GF-D8 (cell line): ENCODE measurements around the gene RASD1.
"Not testable (repeated sequence)": the region's sequence is repeated elsewhere in the genome, so short reads cannot be mapped to it uniquely, and the experiment has no call there.

Source experiments
- DNase-seq: peaks from one replicate; lab custom pipeline; 2025; lab: John Stamatoyannopoulos, UW

The RASD1 gene

DNA sequence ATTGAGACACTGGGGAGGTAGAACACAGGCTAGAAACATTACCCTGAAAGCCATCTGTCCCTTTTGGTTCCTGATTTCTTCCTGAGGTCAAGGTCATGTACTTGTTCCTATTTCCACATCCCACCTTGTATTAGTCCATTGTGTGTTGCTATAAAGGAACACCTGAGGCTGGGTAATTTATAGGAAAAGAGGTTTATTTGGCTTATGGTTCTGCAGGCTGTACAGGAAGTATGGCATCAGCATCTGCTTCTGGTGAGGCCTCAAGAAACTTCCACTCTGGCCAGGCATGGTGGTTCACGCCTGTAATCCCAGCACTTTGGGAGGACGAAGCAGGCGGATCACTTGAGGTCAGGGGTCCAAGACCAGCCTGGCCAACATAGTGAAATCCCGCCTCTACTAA lies 26.8 kb downstream of the RASD1 start:
- DNase-seq: no peak

DNA sequence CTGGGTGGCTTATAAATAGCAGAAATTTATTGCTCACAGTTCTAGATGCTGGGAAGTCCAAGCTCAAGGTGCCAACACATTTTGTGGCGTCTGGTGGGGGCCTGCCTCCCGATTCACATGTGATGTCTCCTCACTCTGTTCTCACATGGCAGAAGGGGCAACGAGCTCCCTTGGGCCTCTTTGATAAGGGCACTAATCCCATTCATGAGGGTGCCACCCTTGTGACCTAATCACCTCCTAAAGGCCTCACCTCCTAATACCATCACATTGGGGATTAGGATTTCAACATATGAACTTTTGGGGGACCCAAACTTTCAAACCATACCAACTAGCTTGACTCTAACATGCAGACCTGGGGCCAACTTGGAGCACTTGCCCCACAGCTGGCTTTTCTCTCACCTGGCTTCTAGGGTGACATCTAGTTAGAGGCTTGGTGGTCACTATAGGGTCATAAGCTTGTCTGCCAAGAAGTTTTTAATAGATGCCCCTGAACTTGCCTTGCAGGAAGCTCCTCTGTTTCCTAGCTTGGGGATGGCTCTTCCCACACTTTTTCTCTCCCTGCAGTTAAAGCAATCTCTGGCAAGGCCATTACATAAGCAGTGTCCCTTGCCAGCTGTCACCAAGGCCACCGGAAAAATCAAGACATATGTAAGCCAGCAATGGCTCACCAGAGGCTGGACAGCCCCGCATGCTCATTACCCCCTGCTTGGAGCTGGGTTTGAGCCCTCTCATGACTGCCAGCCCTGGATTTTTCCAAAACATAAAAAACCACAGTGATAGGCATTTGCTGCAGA lies 27.8 kb downstream of the RASD1 start:
- no peak for DNase-seq

GRCh38 chr17:17467720-17468119 lies 28.5 kb downstream of the RASD1 start:
- no peak for DNase-seq

GRCh38 chr17:17467016-17467415 lies 29.2 kb downstream of the RASD1 start:
- DNase-seq: no peak

DNA sequence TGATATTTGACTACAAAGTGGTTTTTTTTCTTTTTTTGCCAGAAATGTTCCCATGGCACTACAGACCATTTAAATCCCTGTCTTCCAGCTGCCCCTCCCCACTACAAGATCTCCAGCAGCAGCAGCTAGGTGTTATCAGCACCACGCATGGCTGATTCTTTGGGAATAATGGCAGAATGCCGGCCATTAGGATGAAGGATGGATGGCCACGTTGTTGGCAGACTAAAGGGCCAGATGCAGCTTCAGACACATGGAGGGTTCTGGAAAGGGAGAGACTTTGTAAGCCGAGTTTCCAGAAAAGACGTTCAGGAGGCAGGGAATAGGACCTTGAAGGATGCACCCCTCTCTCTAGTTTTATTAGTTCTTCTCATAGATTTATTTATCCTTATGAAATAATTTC lies 29.7 kb downstream of the RASD1 start:
- DNase-seq: no peak

GRCh38 chr17:17465878-17466277 lies 30.3 kb downstream of the RASD1 start:
- not testable (repeated sequence) for DNase-seq

DNA sequence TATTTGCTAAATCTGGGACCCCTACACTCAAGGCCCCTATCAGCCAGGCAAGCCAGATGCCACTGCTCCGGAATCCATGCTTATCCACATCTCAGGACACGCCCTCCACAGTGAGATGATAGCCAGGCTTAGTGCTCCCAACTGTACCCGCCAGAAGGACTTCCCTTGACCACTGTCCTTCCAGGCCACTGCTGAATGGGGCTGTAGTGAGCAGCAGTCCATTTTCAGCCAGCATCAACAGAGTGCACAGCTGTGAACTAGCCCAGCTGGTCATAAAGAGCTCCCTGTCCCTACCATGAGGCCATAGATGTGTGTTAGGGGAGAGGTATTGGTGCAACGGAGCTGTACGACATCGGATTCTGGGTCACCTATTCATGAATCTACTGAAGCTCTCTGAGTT lies 32.4 kb downstream of the RASD1 start:
- no peak for DNase-seq

DNA sequence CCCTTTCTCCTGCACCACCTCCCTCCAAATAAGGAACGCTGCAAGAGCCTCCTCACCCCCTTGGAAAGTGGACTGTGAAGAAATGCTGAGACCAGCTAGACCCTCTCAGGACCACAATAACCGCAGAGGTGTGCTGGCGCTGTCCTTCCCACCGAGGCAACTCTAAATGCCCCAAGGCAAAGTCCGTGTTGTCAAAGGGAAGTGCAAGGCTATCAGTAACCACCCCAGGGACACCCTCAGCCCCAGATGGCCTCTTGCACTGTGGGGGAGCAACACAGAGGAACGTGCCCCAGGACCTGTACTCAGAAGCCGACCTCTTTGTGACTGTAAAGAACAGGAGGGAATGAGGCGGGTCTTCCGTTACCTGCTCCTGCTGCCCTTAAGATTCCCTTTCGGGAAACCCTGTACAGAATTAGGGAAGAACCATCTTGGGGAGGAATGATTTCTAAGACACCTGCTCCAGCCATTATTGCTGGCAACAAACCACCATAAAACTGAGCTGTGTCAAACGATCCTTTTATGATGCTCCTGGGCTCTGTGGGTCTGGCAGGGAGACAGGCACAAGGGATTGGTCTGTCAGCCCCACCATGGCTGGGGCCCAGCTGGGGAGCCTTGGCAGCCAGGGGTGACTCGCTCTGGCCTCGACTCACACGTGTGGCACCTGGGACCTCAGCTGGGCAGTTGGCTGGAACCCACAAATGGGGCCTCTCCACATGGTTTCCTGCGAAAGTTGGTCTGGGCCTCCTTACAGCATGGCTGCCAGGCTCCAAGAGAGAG lies 34.0 kb downstream of the RASD1 start:
- DNase-seq: no peak

DNA sequence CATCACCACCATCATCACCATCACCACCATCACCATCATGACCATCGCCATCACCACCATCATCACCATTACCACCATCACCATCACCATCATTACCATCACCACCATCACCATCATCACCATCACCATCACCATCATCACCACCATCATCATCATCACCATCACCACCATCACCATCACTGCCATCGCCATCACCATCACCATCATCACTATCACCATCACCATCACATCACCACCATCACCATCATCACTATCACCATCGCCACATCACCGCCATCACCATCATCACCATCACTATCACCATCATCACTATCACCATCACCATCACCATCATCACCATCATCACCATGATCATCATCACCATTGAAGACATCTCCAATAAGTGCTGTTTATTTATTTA lies 36.2 kb downstream of the RASD1 start:
- no peak for DNase-seq

- no peak for DNase-seq
Measured at GRCh38 chr17:17457680-17458079, 38.5 kb downstream of the RASD1 start.

DNA sequence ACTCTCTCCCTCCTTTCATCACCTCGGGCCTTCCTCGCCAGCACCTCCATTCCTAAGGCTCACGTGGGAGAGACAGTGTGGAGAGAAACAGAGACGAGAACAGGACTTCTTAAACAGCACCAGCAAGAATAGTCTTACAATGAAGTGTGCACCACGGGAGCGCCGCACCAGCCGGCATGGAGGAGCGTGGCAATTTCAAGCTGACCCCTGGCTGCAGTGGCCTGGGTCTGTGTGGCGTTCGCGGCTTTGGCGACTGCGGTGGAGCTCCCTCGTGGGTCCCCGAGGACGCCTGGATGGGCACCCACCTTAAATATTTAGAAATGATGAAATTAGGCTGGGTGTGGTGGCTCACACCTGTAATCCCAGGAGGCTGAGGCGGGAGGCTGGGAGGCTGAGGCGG lies 39.9 kb downstream of the RASD1 start:
- DNase-seq: no peak

- no peak for DNase-seq
Measured at GRCh38 chr17:17455173-17455572, 41.0 kb downstream of the RASD1 start.

DNA sequence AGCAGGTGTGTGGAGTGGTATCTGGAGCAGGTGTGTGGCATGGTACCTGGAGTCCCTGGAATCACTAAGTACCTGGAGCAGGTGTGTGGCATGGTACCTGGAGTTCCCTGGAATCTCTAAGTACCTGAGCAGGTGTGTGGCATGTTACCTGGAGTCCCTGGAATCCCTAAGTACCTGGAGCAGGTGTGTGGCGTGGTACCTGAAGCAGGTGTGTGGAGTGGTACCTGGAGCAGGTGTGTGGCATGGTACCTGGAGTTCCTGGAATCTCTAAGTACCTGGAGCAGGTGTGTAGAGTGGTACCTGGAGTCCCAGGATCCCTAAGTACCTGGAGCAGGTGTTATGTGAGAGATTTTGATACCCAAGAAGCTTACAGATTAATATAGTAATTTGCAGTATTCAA lies 41.5 kb downstream of the RASD1 start:
- DNase-seq: not testable (repeated sequence)

- DNase-seq: no peak
Measured at GRCh38 chr17:17454276-17454675, 41.9 kb downstream of the RASD1 start.

GRCh38 chr17:17453088-17453487 lies 43.1 kb downstream of the RASD1 start:
- no peak for DNase-seq

DNA sequence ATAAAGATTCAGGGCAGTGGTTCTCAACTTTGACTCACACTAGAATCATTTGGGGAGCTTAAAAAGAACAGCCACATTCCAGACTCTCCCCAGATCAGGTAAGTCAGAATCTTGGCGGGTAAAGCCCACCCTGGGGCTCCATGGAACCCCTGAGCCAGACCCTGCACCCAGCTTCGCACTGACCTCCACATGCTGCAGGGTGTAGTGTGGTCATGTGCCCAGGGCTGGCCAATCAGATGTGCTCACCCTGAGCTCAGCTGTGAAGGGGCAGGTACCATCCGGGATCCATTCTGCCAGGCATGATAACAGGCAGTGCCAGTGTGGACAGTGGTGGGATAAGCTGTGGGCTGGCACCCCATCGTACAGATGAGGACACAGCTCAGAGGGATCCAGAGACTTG lies 47.5 kb downstream of the RASD1 start:
- no peak for DNase-seq

DNA sequence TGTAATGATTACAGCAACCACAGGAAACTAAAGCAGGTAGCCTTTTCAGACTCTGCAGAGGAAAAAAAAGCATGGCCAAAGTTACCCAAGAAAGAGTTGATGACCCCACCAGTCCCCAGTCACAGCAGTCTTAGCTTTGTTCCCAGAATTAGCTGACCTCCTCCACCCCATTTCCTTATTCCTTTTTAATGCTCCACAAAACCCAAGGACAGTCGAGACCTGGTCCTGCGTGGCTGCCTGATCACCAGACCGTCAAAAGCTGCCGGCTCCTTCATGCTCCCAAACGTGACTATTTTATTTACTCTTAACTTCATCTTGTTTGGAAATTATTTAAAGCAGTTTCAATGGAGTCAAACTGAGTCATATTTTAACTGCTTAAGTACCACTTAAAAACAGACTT lies 48.1 kb downstream of the RASD1 start:
- DNase-seq: no peak

DNA sequence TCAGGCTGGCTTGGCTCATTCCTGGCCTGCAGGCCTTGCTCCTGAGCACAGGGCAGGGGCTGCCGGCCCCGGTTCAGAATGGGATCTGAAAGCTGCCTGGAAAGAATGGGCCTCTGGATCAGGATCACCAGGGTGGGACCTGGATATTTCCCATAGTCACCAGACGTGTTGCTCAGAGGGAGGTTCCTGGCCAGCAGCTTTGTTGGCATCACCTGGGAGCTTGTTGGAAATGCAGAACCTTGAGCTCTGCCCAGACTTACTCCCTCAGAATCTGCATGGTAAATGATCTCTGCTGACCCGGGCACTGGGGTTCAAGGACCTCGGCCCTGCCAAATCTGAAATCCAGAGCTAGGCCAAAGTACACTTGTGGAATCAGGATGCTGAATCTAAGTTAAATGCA lies 48.9 kb downstream of the RASD1 start:
- no peak for DNase-seq

GRCh38 chr17:17446666-17447155 lies 49.5 kb downstream of the RASD1 start:
- no peak for DNase-seq

DNA sequence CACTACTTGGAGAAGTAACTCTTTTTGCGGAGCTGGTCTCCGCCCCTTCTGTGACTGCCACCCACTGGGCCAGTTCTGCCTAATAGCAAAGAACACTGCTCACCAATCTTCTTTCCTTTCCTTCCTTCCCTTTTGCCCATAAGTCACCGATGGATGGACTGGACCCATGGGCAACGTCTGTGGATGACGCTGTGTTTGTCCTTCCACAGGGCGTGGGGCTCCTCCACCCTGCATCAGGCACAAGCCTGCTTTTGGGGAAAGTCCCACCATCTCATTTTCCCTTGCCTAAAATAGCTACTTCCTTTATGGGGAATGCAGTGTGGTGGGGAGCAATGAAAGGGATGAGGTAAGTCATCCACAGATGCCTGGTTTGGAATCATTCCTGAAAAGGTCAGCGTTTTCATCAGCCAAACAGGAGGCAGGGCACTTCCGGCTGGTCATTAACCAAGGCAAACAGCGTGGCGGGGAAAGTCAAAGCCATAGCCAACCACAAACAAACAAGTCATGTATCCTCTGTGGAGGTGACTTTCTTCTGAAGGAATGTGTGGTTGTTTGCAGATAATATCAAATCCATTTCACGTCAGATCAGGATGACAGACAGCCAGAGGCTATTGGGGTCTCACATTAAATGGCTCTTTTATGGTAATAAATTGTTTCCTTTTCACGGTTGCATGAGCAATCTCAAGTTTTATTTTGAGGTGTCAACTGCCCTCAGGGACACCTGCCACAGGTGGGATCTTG lies 50.1 kb downstream of the RASD1 start:
- no peak for DNase-seq

GRCh38 chr17:17445296-17445924 lies 50.8 kb downstream of the RASD1 start:
- DNase-seq: no peak
